Loucy (cell line): ENCODE results near the gene AMHR2.
A peak's percentile ranks its signal among the peaks of the same experiment; 100 is the strongest.

Experiments used
- H2AFZ ChIP-seq: fragments of 200-600 bp; sonication (generic); 2 replicates; pipeline ENCODE4 v1.6.0; 2016; ENCODE audit warnings: antibody characterized with exemption, mild to moderate bottlenecking, low read length, moderate library complexity
- H3F3A ChIP-seq: fragments of 200-600 bp; 2 replicates; pipeline ENCODE4 v1.6.0; 2016; ENCODE audit warnings: antibody characterized with exemption, low read depth, mild to moderate bottlenecking
- H3K27me3 ChIP-seq: fragments of 200-600 bp; sonication (generic); 2 replicates; pipeline ENCODE4 v1.6.1; 2014; ENCODE audit warnings: low read length, mild to moderate bottlenecking; ENCODE audit not compliant: insufficient read depth, poor library complexity, severe bottlenecking
- H3K36me3 ChIP-seq: fragments of 200-600 bp; sonication (generic); 2 replicates; pipeline ENCODE4 v1.6.1; 2016; ENCODE audit warnings: low read length; ENCODE audit not compliant: insufficient read depth
- H3K4me1 ChIP-seq: fragments of 200-600 bp; sonication (generic); 2 replicates; pipeline ENCODE4 v1.5.1; 2014; ENCODE audit warnings: low read length, mild to moderate bottlenecking; ENCODE audit not compliant: insufficient read depth, poor library complexity, severe bottlenecking
- H3K4me2 ChIP-seq: fragments of 200-600 bp; sonication (generic); 2 replicates; pipeline ENCODE4 v1.6.0; 2014; ENCODE audit warnings: antibody characterized with exemption, low read length, low read depth, mild to moderate bottlenecking; ENCODE audit not compliant: poor library complexity, severe bottlenecking
- H3K4me3 ChIP-seq: fragments of 200-600 bp; sonication (generic); 2 replicates; pipeline ENCODE4 v1.5.1; 2014; ENCODE audit warnings: low read length, mild to moderate bottlenecking, mixed read lengths; ENCODE audit not compliant: poor library complexity, severe bottlenecking
- H3K79me2 ChIP-seq: fragments of 200-600 bp; sonication (generic); 2 replicates; pipeline ENCODE4 v1.6.1; 2014; ENCODE audit warnings: low read length; ENCODE audit not compliant: insufficient read depth
- H3K9ac ChIP-seq: fragments of 200-600 bp; sonication (generic); 2 replicates; pipeline ENCODE4 v1.6.0; 2014; ENCODE audit warnings: mild to moderate bottlenecking, low read depth, low read length, moderate library complexity; ENCODE audit not compliant: poor library complexity, severe bottlenecking
- H3K9me2 ChIP-seq: fragments of 200-600 bp; sonication (generic); replicated peaks from 2 replicates; pipeline ENCODE4 v1.6.1; 2016; ENCODE audit warnings: low read depth, low read length, mixed read lengths
- H3K9me3 ChIP-seq: fragments of 200-600 bp; sonication (generic); 2 replicates; pipeline ENCODE4 v1.6.1; 2014; ENCODE audit warnings: mild to moderate bottlenecking, antibody characterized with exemption, low read length, low read depth; ENCODE audit not compliant: insufficient read depth
- H4K20me1 ChIP-seq: fragments of 200-600 bp; sonication (generic); 2 replicates; pipeline ENCODE4 v1.6.0; 2014; ENCODE audit warnings: antibody characterized with exemption, low read length, mild to moderate bottlenecking; ENCODE audit not compliant: insufficient read depth, poor library complexity, severe bottlenecking
- EZH2phosphoT487 ChIP-seq: fragments of 200-600 bp; IDR thresholded peaks from 2 replicates; pipeline ENCODE4 v1.6.1; 2018; ENCODE audit warnings: antibody characterized with exemption, mild to moderate bottlenecking, moderate library complexity, borderline replicate concordance
- TF ChIP-seq, protein P1 (sequence below): fragments of 200-600 bp; sonication (generic); conservative IDR thresholded peaks from 2 replicates; pipeline ENCODE4 v1.5.1; 2014; ENCODE audit warnings: mild to moderate bottlenecking, antibody characterized with exemption, low read length

AMHR2 gene

DNA sequence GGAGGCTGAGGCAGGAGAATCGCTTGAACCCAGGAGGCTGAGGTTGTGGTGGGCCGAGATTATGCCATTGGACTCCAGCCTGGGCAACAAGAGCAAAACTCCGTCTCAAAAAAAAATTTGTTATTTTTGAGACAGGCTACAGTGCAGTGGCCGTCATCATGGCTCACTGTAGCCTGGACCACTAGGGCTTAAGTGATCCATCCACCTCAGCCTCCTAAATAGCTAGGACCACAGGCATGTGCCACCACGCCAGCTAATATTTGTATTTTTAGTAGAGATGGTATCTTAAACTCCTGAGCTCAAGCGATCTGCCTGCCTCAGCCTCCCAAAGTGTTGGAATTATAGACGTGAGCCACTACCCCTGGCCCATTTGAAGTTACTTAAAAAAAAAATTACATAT is 27.3 kb downstream of the AMHR2 start:
- H3K9ac ChIP-seq: no peak overlapping the region
- no peak overlapping the region for H2AFZ ChIP-seq
- peaks cover 21% of the 10 kb centered on the region for H3K36me3 ChIP-seq
- H3K4me2 ChIP-seq: no peak overlapping the region
- TF ChIP-seq, protein P1, sequence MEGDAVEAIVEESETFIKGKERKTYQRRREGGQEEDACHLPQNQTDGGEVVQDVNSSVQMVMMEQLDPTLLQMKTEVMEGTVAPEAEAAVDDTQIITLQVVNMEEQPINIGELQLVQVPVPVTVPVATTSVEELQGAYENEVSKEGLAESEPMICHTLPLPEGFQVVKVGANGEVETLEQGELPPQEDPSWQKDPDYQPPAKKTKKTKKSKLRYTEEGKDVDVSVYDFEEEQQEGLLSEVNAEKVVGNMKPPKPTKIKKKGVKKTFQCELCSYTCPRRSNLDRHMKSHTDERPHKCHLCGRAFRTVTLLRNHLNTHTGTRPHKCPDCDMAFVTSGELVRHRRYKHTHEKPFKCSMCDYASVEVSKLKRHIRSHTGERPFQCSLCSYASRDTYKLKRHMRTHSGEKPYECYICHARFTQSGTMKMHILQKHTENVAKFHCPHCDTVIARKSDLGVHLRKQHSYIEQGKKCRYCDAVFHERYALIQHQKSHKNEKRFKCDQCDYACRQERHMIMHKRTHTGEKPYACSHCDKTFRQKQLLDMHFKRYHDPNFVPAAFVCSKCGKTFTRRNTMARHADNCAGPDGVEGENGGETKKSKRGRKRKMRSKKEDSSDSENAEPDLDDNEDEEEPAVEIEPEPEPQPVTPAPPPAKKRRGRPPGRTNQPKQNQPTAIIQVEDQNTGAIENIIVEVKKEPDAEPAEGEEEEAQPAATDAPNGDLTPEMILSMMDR: no peak
- no peak for TF ChIP-seq EZH2phosphoT487
- H3K79me2 ChIP-seq: peaks cover 39% of the 10 kb centered on the region
- peaks cover 35% of the 10 kb centered on the region for H4K20me1 ChIP-seq
- H3K9me2 ChIP-seq: no peaks in the 10 kb centered on the region
- 0 out of 2 replicates have a peak, but pooled peaks cover 2% of the 10 kb centered on the region for H3F3A ChIP-seq
- no peaks in the 10 kb centered on the region for H3K27me3 ChIP-seq
- H3K4me3 ChIP-seq: no peak overlapping the region
- H3K9me3 ChIP-seq: no peaks in the 10 kb centered on the region
- H3K4me1 ChIP-seq: peaks cover 36% of the 10 kb centered on the region

GRCh38 chr12:53451661-53452158 is 28.1 kb downstream of the AMHR2 start, which contains the start of gene PCBP2:
TSS of gene PCBP2 (plus strand) at chr12:53452102. CDS start at chr12:53454801, 2,699 bp downstream.
- Histone ChIP-seq H3K9me3 (no peaks in the 10 kb centered on the region), H3K36me3 (peaks cover 29% of the 10 kb centered on the region), H3K79me2 (peaks cover 46% of the 10 kb centered on the region), H3F3A (0 out of 2 replicates have a peak, but pooled peaks cover 4% of the 10 kb centered on the region), H3K4me2 (peak within 1 kb of the TSS; percentile 88), H2AFZ (peak within 1 kb of the TSS; percentile 86), H3K9ac (peak within 1 kb of the TSS; percentile 98), H4K20me1 (peaks cover 41% of the 10 kb centered on the region), H3K4me1 (peaks cover 42% of the 10 kb centered on the region), H3K27me3 (no peaks in the 10 kb centered on the region), H3K9me2 (no peaks in the 10 kb centered on the region), H3K4me3 (peak within 1 kb of the TSS; percentile 97)
- no peak for TF ChIP-seq EZH2phosphoT487
- TF ChIP-seq, protein P1: peak; percentile 88

DNA sequence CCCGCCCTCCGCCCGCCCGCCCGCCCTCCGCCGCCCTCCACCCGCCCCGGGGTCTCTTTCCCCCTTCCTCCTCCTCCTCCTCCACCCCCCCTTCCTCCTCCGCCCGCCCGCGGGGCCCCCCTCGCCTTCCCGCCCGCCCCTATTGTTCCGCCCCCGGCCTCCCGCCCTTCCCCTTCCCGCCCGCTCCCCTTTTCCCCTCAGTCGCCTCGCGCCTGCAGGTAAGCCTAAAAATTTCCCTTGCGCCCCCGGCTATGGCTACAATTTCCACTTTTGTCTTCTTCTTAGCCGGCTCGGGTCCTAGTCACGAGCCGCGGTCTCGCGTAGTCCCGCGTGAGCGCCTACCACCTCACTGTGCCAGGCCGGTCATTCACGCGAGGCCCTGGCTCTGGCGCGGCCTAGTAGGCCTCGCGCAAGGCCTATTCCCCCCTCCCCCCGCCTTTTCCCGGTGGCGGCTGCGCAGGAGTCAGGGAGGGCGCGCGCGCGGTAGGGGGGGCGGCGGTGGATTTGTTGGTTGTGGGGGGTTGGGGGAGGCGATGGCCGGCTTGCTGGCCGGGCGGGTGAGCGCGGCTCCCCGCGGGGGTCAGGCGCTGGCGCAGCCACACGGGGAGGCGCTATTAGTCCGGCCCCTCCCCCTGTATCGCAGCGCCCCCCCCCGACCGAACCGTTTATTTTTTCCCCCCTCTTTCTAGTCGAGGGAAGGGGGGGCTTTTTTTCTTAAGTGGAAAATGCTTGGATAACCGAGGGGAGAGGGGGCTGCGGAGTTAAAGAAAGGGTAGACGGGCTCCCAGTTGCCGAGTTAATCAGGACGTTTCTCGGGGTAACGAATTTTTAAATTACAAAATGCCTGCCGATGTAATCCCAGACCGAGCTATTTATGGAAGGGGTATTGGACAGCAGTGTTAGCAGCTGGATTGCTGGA is 28.8 kb downstream of the AMHR2 start:
- Histone ChIP-seq H3K9me3 (no peaks in the 10 kb centered on the region), H3F3A (0 out of 2 replicates have a peak, but pooled peaks cover 5% of the 10 kb centered on the region), H3K4me2 (peak overlapping the region; percentile 87), H3K4me3 (peak overlapping the region; percentile 97), H4K20me1 (peaks cover 48% of the 10 kb centered on the region), H3K79me2 (peaks cover 53% of the 10 kb centered on the region), H2AFZ (no peak overlapping the region), H3K27me3 (no peaks in the 10 kb centered on the region), H3K36me3 (peaks cover 36% of the 10 kb centered on the region), H3K4me1 (peaks cover 48% of the 10 kb centered on the region), H3K9me2 (no peaks in the 10 kb centered on the region), H3K9ac (peak overlapping the region; percentile 98)
- TF ChIP-seq EZH2phosphoT487: no peak
- TF ChIP-seq, protein P1: peak; percentile 58
